Activated naive CD4-positive, alpha-beta T cell treated with anti-CD3 and anti-CD28 coated beads for 36 hours (primary cell): ENCODE measurements around the gene ATP7B. TPM values are rescaled to one million over a fixed set of nuclear protein-coding genes. Genes with fewer than 3 reads are reported as not detected.

ENCODE experiments used
- CTCF ChIA-PET: fragments of 350-600 bp; sonication (Branson Sonifier 250); formaldehyde crosslinking; loops from one replicate; lab custom pipeline; 2021; ENCODE audit warnings: antibody characterized with exemption; lab: Charles Lee
- DNase-seq: peaks from one replicate; pipeline ENCODE4 v3.0.0-alpha.2; 2020
- H3K27ac Mint-ChIP-seq: one replicate; pipeline ENCODE4 v1.8.0; 2021; ENCODE audit warnings: mild to moderate bottlenecking, mixed read lengths
- H3K27me3 Mint-ChIP-seq: one replicate; pipeline ENCODE4 v1.8.0; 2021; ENCODE audit warnings: low read depth, mixed read lengths
- H3K36me3 Mint-ChIP-seq: one replicate; pipeline ENCODE4 v1.8.0; 2021; ENCODE audit warnings: low read depth, mixed read lengths
- H3K4me1 Mint-ChIP-seq: one replicate; pipeline ENCODE4 v1.8.0; 2021; ENCODE audit warnings: low read depth, mixed read lengths
- H3K4me3 Mint-ChIP-seq: one replicate; pipeline ENCODE4 v1.8.0; 2021; ENCODE audit warnings: mild to moderate bottlenecking, moderate library complexity, mixed read lengths
- H3K9me3 Mint-ChIP-seq: one replicate; pipeline ENCODE4 v1.8.0; 2021; ENCODE audit warnings: mixed read lengths
- intact Hi-C: fragments of 100-400 bp; cut with micrococcal nuclease; formaldehyde crosslinking; loops from one replicate; pipeline ENCODE4 v1.15.1; 2023
- total RNA-seq, 2 experiments: library from RNA; stranded (reverse); gene quantifications; one replicate each; pipeline ENCODE4 v1.2.3, GENCODE V29; 2021

Gene ATP7B
- total RNA-seq, 2 experiments from 2014 or later, result 0.69 to 0.74 TPM

DNA sequence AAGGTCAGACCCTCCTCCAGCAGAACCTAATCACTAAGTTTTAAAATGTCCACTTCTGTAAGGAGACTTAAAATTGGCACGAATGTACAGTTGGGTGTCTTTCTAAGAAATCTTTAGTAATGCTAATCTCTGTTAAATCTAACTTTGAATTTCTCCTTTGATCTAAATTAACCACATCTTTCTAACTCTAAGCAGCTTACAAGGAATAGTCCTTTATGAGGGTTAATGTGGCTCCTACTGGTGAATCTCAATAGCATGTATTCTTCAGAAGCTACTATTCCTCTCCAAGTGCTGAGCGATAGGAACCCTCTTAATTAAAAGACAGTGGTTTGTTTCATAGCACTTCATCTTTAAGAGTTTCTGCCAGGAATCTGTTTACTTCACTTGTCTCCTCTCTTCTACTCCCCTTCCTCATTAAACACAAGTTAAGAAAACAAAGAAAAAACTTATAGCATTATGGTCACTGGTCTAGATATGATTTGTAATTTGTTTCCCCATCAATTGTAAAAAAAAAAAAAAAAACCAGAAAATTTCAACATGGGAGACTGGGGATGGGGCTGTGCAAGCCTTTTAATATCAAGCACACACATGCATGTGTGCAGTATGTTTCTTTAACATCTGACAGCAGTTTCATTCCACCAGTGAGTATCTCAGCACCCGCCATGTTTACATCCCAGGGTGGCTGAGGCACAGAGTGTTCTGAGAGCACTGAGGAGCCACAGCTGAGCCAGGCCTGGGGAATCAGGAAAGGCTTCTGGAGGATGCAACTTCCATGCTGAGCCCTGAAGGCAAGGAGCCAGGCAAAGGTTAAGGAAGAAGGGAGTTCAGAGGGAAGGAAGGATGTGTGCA lies 57.7 kb downstream of the ATP7B start:
- peaks cover 17% of the 10 kb centered on the region for H3K9me3 Mint-ChIP-seq

GRCh38 chr13:51950722-51951121 lies 60.5 kb downstream of the ATP7B start:
- CTCF ChIA-PET, result interaction anchor here (1.2 to 1.7 kb wide), 3 partner anchors 10 to 58 kb away, joined by 3 to 4 read pairs (median 3); no protein-coding TSS in a partner anchor
- Mint-ChIP-seq H3K4me1 (peaks cover 36% of the 10 kb centered on the region), H3K4me3 (peak overlapping the region; percentile 32), H3K27me3 (no peaks in the 10 kb centered on the region), H3K9me3 (peaks cover 17% of the 10 kb centered on the region), H3K27ac (peak overlapping the region; percentile 16), H3K36me3 (peaks cover 10% of the 10 kb centered on the region)
- DNase-seq, result peak; percentile 62
- intact Hi-C loops, result loop anchor here (5.0 kb wide), 1 partner anchor 43 kb away; no protein-coding TSS in a partner anchor

More for the DNA sequence above, 57.7 kb downstream of the ATP7B start:
- DNase-seq, result no peak
- intact Hi-C loops, result loop anchor here (5.0 kb wide), 1 partner anchor 46 kb away; no protein-coding TSS in a partner anchor
- H3K4me1 Mint-ChIP-seq, result peaks cover 42% of the 10 kb centered on the region
- CTCF ChIA-PET, result no interaction called here
- no peak overlapping the region for H3K4me3 Mint-ChIP-seq
- peaks cover 10% of the 10 kb centered on the region for H3K36me3 Mint-ChIP-seq
- no peaks in the 10 kb centered on the region for H3K27me3 Mint-ChIP-seq
- H3K27ac Mint-ChIP-seq, result no peak overlapping the region

DNA sequence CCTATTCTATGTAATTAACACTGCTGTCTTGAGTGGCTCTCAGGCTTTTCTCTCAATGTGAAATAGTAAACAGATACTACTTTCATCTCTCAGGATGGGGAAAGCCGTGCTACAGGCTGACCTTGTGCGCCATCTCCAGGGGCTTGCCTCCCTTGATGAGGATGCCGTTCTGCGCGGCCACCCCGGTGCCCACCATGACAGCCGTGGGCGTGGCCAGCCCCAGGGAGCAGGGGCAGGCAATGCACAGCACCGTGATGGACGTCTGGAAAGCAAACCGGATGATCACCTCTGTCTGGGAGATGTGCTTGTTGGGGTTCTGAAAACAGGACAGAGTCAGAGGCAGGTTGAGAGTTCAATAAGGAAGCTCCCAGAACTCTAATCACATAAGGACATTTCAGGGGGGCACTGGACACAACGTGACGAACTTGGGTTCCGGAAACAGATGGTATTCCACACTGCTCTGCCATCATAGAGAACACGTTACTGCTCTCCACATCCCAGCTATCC lies 65.0 kb downstream of the ATP7B start:
- Mint-ChIP-seq H3K4me1 (peaks cover 54% of the 10 kb centered on the region), H3K4me3 (no peak overlapping the region), H3K9me3 (peaks cover 17% of the 10 kb centered on the region), H3K27ac (no peak overlapping the region), H3K36me3 (peaks cover 10% of the 10 kb centered on the region), H3K27me3 (no peaks in the 10 kb centered on the region)
- intact Hi-C loops, result no loop called here
- DNase-seq, result no peak
- CTCF ChIA-PET, result interaction anchor here (0.6 to 0.7 kb wide), 2 partner anchors 16 to 228 kb away, joined by 3 to 4 read pairs; no protein-coding TSS in a partner anchor

DNA sequence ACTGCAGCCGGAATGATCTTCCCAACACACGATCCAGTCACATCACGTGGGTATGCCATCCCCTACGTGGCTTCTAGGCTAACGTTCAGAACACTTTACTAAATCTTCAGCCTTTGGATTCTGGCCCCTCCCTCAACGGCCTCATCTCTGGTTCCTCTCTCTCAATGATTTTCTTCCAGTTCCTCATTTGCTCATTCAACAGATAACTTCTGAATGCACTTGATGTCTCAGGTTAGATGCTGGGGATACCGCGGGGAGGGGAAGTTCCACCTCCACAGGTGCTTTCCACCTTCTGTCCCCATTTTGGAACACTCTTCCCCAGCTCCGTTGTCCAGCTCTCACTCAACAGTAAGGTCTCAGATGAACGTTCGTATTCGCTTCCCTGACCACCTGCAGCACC lies 66.1 kb downstream of the ATP7B start:
- Mint-ChIP-seq H3K9me3 (peaks cover 10% of the 10 kb centered on the region), H3K4me3 (no peak overlapping the region), H3K27ac (no peak overlapping the region), H3K27me3 (no peaks in the 10 kb centered on the region), H3K36me3 (peaks cover 4% of the 10 kb centered on the region), H3K4me1 (peaks cover 48% of the 10 kb centered on the region)
- intact Hi-C loops, result no loop called here
- CTCF ChIA-PET, result no interaction called here
- DNase-seq, result no peak

DNA sequence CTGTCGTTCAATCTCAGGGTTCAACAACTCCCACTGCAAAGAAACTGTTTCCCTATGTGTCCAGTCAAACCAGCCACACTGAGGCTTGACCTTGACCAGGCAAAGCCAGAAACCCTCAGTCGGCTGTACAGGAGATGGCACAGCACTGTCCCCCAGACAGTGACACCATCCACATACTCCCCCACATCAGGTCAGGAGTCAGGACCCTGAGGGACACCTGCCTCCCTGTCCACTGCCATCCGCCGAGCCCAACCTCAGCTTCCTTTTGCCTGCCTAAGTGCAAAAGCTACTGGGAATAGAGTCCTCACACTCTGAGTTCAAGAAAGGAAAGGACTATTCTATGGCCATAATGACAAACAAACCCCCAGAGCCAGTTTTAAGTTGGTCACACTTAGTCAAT lies 66.8 kb downstream of the ATP7B start:
- no peaks in the 10 kb centered on the region for H3K27me3 Mint-ChIP-seq
- CTCF ChIA-PET, result no interaction called here
- H3K27ac Mint-ChIP-seq, result no peak overlapping the region
- H3K36me3 Mint-ChIP-seq, result peaks cover 1% of the 10 kb centered on the region
- peaks cover 47% of the 10 kb centered on the region for H3K4me1 Mint-ChIP-seq
- peaks cover 3% of the 10 kb centered on the region for H3K9me3 Mint-ChIP-seq
- no peak overlapping the region for H3K4me3 Mint-ChIP-seq
- intact Hi-C loops, result no loop called here
- DNase-seq, result no peak

GRCh38 chr13:51943721-51944120 lies 67.5 kb downstream of the ATP7B start:
- H3K4me1 Mint-ChIP-seq, result peaks cover 47% of the 10 kb centered on the region

GRCh38 chr13:51942189-51942588 lies 69.1 kb downstream of the ATP7B start:
- Mint-ChIP-seq H3K27me3 (no peaks in the 10 kb centered on the region), H3K9me3 (no peaks in the 10 kb centered on the region), H3K27ac (no peak overlapping the region), H3K36me3 (no peaks in the 10 kb centered on the region), H3K4me3 (peak overlapping the region; percentile 16), H3K4me1 (peaks cover 49% of the 10 kb centered on the region)
- intact Hi-C loops, result no loop called here
- peak; percentile 28 for DNase-seq
- CTCF ChIA-PET, result interaction anchor here (0.8 kb wide), 1 partner anchor 142 kb away, joined by 5 read pairs; no protein-coding TSS in a partner anchor

More at GRCh38 chr13:51943721-51944120, 67.5 kb downstream of the ATP7B start:
- H3K27ac Mint-ChIP-seq, result no peak overlapping the region
- H3K9me3 Mint-ChIP-seq, result no peaks in the 10 kb centered on the region
- no peak for DNase-seq
- CTCF ChIA-PET, result no interaction called here
- intact Hi-C loops, result no loop called here
- no peaks in the 10 kb centered on the region for H3K36me3 Mint-ChIP-seq
- no peak overlapping the region for H3K4me3 Mint-ChIP-seq
- no peaks in the 10 kb centered on the region for H3K27me3 Mint-ChIP-seq

- no peaks in the 10 kb centered on the region for H3K36me3 Mint-ChIP-seq
- no peaks in the 10 kb centered on the region for H3K9me3 Mint-ChIP-seq
- peaks cover 34% of the 10 kb centered on the region for H3K4me1 Mint-ChIP-seq
- intact Hi-C loops, result no loop called here
- CTCF ChIA-PET, result no interaction called here
- no peak overlapping the region for H3K27ac Mint-ChIP-seq
- no peaks in the 10 kb centered on the region for H3K27me3 Mint-ChIP-seq
- no peak for DNase-seq
- no peak overlapping the region for H3K4me3 Mint-ChIP-seq
Measured at GRCh38 chr13:51938454-51938853, 72.8 kb downstream of the ATP7B start.

DNA sequence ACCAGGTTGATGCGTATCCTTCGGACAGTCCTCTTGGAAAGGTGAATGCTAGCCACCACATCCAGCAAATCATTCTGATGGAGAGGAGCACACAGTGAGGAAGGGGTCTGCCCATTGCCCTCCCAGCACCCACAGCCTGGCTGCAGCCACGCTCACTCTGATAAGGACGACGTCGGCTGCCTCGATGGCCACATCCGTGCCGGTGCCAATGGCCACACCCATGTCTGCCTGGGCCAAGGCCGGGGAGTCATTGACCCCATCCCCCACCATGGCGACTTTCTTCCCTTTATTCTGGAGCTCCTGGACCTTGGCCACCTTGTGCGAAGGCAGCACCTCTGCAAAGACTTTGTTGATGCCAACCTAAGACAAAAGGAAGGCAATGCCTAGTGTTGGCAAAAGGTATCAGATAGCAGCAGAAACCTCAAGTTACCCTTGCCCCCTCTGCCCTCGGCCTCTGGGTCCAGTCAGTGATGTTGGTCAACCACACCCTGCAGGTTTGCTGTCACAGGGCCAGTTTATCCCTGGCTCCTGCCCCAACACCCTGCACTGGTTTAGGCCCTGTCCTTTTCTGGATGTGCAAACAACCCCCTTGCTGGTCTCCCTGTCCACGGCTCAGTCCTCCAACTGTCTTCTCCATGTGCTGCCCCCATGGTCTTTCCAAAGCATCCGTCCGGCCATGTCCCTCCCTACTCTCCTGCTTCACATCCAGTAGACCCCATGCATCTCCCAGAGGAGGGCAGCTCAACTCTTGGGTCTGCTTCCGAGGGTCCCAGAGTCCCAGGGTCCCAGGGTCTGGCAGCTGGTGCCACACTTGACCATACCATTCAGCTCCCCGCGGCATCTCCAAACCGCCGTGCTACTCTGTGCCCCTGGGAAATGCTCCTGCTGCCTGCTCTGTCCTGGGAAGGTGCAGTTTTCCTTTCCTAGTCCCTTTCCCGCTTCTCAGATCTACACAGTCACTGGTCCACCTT lies 73.6 kb downstream of the ATP7B start:
- H3K36me3 Mint-ChIP-seq, result no peaks in the 10 kb centered on the region
- H3K4me3 Mint-ChIP-seq, result no peak overlapping the region
- no peaks in the 10 kb centered on the region for H3K9me3 Mint-ChIP-seq
- DNase-seq, result no peak
- H3K4me1 Mint-ChIP-seq, result peaks cover 25% of the 10 kb centered on the region
- H3K27ac Mint-ChIP-seq, result no peak overlapping the region
- H3K27me3 Mint-ChIP-seq, result no peaks in the 10 kb centered on the region
- intact Hi-C loops, result no loop called here
- CTCF ChIA-PET, result no interaction called here

DNA sequence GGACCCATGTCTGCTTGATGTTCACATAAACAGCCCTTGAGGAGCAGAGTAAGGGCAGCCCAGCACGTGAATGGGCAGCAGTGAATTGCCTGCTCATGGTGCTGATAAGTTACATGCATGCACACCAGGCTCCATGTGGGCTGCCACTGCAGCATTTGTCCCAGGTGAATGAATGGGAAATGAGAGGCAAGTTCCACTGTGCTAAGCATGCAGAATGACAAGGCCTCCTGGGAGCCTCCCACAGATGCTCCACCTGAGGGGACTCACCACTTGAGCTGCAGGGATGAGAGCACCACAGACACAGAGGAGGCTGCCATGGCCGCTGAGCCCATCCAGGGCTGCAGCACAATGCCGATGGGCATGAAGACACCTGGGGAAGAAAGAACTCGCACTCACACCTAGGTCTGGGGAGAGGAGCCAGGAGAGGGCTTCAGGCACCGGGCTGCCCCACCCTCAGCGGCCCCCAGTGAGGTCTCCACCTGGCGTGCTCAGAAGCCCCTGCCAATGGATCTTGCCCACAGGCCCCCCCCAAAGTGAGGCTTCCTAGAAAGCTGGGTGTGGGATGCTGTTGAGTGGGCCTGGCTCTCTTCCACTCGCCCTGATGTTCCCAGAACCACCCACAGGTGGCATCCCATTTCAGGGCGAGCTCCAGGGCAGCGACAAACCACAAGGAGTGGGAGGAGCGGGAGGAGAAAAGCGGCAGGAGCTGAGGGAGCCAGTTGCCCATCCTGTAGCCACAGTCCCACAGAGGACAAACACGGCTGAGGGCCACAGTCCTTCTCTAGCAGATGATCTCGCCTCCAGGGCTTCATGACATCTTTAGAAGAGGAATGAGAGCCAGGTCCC lies 75.7 kb downstream of the ATP7B start:
- no peaks in the 10 kb centered on the region for H3K27me3 Mint-ChIP-seq
- no peak overlapping the region for H3K4me3 Mint-ChIP-seq
- no peak overlapping the region for H3K27ac Mint-ChIP-seq
- peaks cover 6% of the 10 kb centered on the region for H3K4me1 Mint-ChIP-seq
- no peaks in the 10 kb centered on the region for H3K9me3 Mint-ChIP-seq
- intact Hi-C loops, result no loop called here
- no peaks in the 10 kb centered on the region for H3K36me3 Mint-ChIP-seq
- CTCF ChIA-PET, result interaction anchor here (0.6 to 1.8 kb wide), 5 partner anchors 19 to 192 kb away, joined by 3 to 6 read pairs (median 3); no protein-coding TSS in a partner anchor
- no peak for DNase-seq

DNA sequence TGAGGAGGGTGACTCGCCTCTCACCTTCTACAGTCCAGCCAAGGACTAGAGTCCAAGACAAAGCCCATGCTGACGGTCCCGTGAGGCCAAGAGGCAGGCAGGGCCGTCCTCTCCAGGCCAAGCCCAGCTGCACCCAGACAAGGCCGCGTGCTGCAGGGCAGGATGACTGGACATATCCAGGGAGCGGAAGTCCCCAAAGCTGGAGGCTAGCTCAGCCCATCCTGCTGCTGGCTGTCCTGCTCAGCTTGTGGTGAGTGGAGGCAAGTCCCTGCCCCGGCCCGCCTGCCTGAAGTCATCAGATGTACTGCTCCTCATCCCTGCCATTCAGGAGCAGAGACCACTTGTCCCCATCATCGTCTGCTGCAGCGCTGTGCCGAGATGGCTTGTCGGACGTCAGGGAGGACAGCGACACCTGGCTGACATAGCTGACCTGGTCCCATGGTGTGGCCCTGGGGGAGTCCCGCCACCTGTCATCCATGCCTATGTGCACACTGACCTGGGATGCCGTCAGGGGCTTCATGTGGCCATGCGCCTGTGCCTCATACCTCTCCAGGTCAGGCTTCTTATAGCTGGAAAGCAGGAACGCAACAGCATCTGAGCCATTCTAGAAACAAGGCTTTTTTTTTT lies 76.7 kb downstream of the ATP7B start:
- intact Hi-C loops, result no loop called here
- CTCF ChIA-PET, result interaction anchor here (0.6 to 1.8 kb wide), 3 partner anchors 39 to 193 kb away, joined by 4 to 6 read pairs (median 4); no protein-coding TSS in a partner anchor
- Mint-ChIP-seq H3K36me3 (no peaks in the 10 kb centered on the region), H3K4me1 (peaks cover 6% of the 10 kb centered on the region), H3K9me3 (no peaks in the 10 kb centered on the region), H3K27me3 (no peaks in the 10 kb centered on the region), H3K27ac (no peak overlapping the region), H3K4me3 (no peak overlapping the region)
- DNase-seq, result no peak
